ENCODE data around the gene KIAA0319L. TPM values are rescaled to one million over a fixed set of nuclear protein-coding genes. Genes with fewer than 3 reads are reported as not detected.

KIAA0319L gene
- total and polyA plus RNA-seq, 2 donors (not counting 3 experiments of a cell fraction or from before 2014, with no cell fraction given) = 31.4 to 43.4 TPM

DNA sequence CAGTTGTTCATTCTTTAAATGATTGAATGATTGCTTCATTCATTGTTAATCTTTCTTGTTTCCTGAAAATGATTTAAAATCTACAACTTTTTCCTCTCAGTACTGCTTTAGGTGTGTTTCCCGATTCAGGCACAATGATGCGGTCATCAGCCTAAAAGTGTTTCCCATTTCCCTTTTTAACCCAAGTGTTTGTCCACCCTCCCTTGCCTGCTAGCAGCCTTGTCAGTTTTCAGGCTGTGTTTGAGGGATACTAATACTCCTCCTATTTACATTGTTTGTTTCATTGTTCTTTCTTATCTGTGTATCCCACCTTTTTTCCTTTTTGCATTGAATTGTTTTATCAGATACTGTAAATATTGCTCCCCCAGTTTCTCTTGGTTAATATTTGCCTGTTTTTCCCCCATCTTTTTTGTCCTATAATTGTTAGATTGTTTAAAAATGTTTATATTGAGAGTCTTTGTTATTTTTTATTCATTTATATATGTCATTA lies 131.1 kb downstream of the KIAA0319L start:
- DNase-seq (ENCODE audit: low read depth, low spot score) = peak; percentile 60
- peaks cover 9% of the 10 kb centered on the region for H3K4me1 ChIP-seq (ENCODE audit: control insufficient read depth, extremely low read depth, insufficient read depth, low read length)
- ChIA-PET POLR2A (no interaction called here), CTCF (no interaction called here)
- no peaks in the 10 kb centered on the region for H4K20me1 ChIP-seq (replicated peaks; ENCODE audit: control insufficient read depth, extremely low read depth, insufficient read depth, low read length)
- no peaks in the 10 kb centered on the region for H3K9me1 ChIP-seq (replicated peaks; ENCODE audit: control insufficient read depth, extremely low read depth, insufficient read depth, low read length)
- dilution Hi-C loops (cut with MboI; ENCODE audit: extremely low pct_ligation_motif_present, low sequenced_read_pairs) = no loop called here
- no peak for TF ChIP-seq JUN (IDR thresholded peaks at IDR 0.05; ENCODE audit: borderline replicate concordance, insufficient read depth, insufficient read length, low read depth)
- no peak for TF ChIP-seq MAX (IDR thresholded peaks at IDR 0.05; ENCODE audit: insufficient read depth, insufficient read length)
- TF ChIP-seq FOS (IDR thresholded peaks at IDR 0.05; ENCODE audit: borderline replicate concordance, insufficient read depth, low read length) = no peak
- no peak for TF ChIP-seq CTCF (IDR thresholded peaks at IDR 0.05; ENCODE audit: extremely low read depth in 1 of 2, insufficient read depth in 1 of 2, low read depth in 1 of 2, low read length in 2 of 2)
- no peak for TF ChIP-seq POLR2A (IDR thresholded peaks at IDR 0.05; ENCODE audit: low read depth, low read length)
- no peak for TF ChIP-seq EZH2 (IDR thresholded peaks at IDR 0.05; ENCODE audit: borderline replicate concordance, low read depth, low read length, severe bottlenecking)
- no peak for TF ChIP-seq POLR2AphosphoS5 (IDR thresholded peaks at IDR 0.05; ENCODE audit: insufficient read depth, low read depth, low read length)
- no peak for TF ChIP-seq MYC (IDR thresholded peaks at IDR 0.05; ENCODE audit: low read depth, low read length)
- no peak for TF ChIP-seq GATA2 (IDR thresholded peaks at IDR 0.05; ENCODE audit: insufficient read depth, insufficient read length, low read depth, low read length)
- intact Hi-C loops (cut with micrococcal nuclease) = no loop called here
- H2AFZ ChIP-seq (ENCODE audit: low read depth, low read length) = no peak overlapping the region
- H3K4me3 ChIP-seq (replicated peaks in 1 of 3; ENCODE audit: insufficient read depth in 1 of 3, low read depth in 1 of 3, low read length in 3 of 3) = no peak overlapping the region
- H3K36me3 ChIP-seq (ENCODE audit: control insufficient read depth in 2 of 2, extremely low read depth in 1 of 2, insufficient read depth in 2 of 2, low read length in 2 of 2) = peaks cover 0 to 2% of the 10 kb centered on the region in 2 experiments
- BruUV-seq (replicated peaks) = no TSS peak
- no peak for FAIRE-seq
- no peaks in the 10 kb centered on the region for H3K79me2 ChIP-seq (ENCODE audit: control insufficient read depth, insufficient read depth, low read length)
- no peaks in the 10 kb centered on the region for H3K27me3 ChIP-seq (ENCODE audit: control insufficient read depth in 2 of 2, insufficient read depth in 2 of 2, low read length in 2 of 2)
- H3K27ac ChIP-seq (ENCODE audit: insufficient read depth, low read depth, low read length) = no peak overlapping the region
- H3K9me3 ChIP-seq (replicated peaks; ENCODE audit: control insufficient read depth, insufficient read depth, low read length) = no peaks in the 10 kb centered on the region
- H3K9ac ChIP-seq (replicated peaks; ENCODE audit: extremely low read depth, insufficient read depth, low read length) = no peak overlapping the region
- H3K4me2 ChIP-seq (ENCODE audit: insufficient read depth, low read length) = peak overlapping the region; percentile 44
